LHCN-M2 (cell line): ENCODE results near the gene ITPRID1. TPM values are rescaled to one million over a fixed set of nuclear protein-coding genes. Genes with fewer than 3 reads are reported as not detected.

Source experiments
- DNase-seq: peaks from one replicate; pipeline ENCODE4 v3.0.0-alpha.2; 2012; ENCODE audit warnings: low read depth
- total RNA-seq: library from RNA; depleted of rRNA; stranded (reverse); fragments of >200 nt; gene quantifications from 2 replicates; pipeline ENCODE4 v1.2.3, GENCODE V29; 2014

The ITPRID1 gene
- total RNA-seq, 1 experiment from 2014 or later, result not detected

GRCh38 chr7:31633894-31634494 lies 120.1 kb downstream of the ITPRID1 start:
- peak; percentile 7 for DNase-seq

- DNase-seq, result no peak
Measured at GRCh38 chr7:31640381-31640780, 126.5 kb downstream of the ITPRID1 start.

- no peak for DNase-seq
Measured at GRCh38 chr7:31642681-31643115, 128.8 kb downstream of the ITPRID1 start.

GRCh38 chr7:31646942-31647341 lies 133.1 kb downstream of the ITPRID1 start:
- DNase-seq, result no peak

GRCh38 chr7:31647511-31647910 lies 133.6 kb downstream of the ITPRID1 start:
- DNase-seq, result no peak

- no peak for DNase-seq
Measured at GRCh38 chr7:31648288-31648687, 134.4 kb downstream of the ITPRID1 start.

GRCh38 chr7:31648880-31649279 lies 135.0 kb downstream of the ITPRID1 start:
- DNase-seq, result no peak

GRCh38 chr7:31651234-31652062 lies 137.6 kb downstream of the ITPRID1 start:
- no peak for DNase-seq

- DNase-seq, result no peak
Measured at GRCh38 chr7:31652063-31652326, 138.1 kb downstream of the ITPRID1 start.

- DNase-seq, result no peak
Measured at GRCh38 chr7:31663072-31663471, 149.2 kb downstream of the ITPRID1 start.

GRCh38 chr7:31664890-31665289 lies 151.0 kb downstream of the ITPRID1 start:
- DNase-seq, result no peak

- no peak for DNase-seq
Measured at GRCh38 chr7:31665546-31665945, 151.7 kb downstream of the ITPRID1 start.

- DNase-seq, result no peak
Measured at GRCh38 chr7:31669461-31669860, 155.6 kb downstream of the ITPRID1 start.

GRCh38 chr7:31679574-31680305 lies 165.8 kb downstream of the ITPRID1 start:
- DNase-seq, result no peak

- no peak for DNase-seq
Measured at GRCh38 chr7:31683445-31684225, 169.7 kb downstream of the ITPRID1 start.

- DNase-seq, result no peak
Measured at GRCh38 chr7:31687024-31687748, 173.3 kb downstream of the ITPRID1 start, which contains the start of gene PPP1R17. Gene PPP1R17, plus strand, starts transcription at chr7:31687215. Its CDS starts 5,227 bp downstream, at chr7:31692442.

- no peak for DNase-seq
Measured at GRCh38 chr7:31688372-31688771, 174.5 kb downstream of the ITPRID1 start.

GRCh38 chr7:31688996-31689395 lies 175.1 kb downstream of the ITPRID1 start:
- no peak for DNase-seq

GRCh38 chr7:31690935-31691334 lies 177.0 kb downstream of the ITPRID1 start:
- DNase-seq, result no peak

- no peak for DNase-seq
Measured at GRCh38 chr7:31692451-31692850, 178.6 kb downstream of the ITPRID1 start.

GRCh38 chr7:31692871-31693270 lies 179.0 kb downstream of the ITPRID1 start:
- no peak for DNase-seq
